ENCODE data around the gene TEAD1.

GRCh38 chr11:12845739-12846358 lies 171.6 kb downstream of the TEAD1 start:
- TF ChIP-seq CTCF (conservative IDR thresholded peaks at IDR 0.05; ENCODE audit: low read length) = no peak
- TF ChIP-seq EZH2phosphoT487 (IDR thresholded peaks at IDR 0.05; ENCODE audit: borderline replicate concordance, low read depth, low read length) = no peak
